Choroid plexus epithelial cell (primary cell): ENCODE results near the gene ATP10A.

Source experiments
- DNase-seq: peaks from one replicate; pipeline ENCODE4 v3.0.0-alpha.2; 2010; ENCODE audit warnings: low read depth
- H3K4me3 ChIP-seq: 2 replicates; pipeline ENCODE4 v1.5.1; 2011; ENCODE audit warnings: low read depth, mild to moderate bottlenecking, control low read depth, low read length, moderate library complexity
- CTCF ChIP-seq: conservative IDR thresholded peaks from 2 replicates; pipeline ENCODE4 v1.5.1; 2011; ENCODE audit warnings: low read depth, mild to moderate bottlenecking, control low read depth, inconsistent platforms, low read length, moderate library complexity

Gene ATP10A

GRCh38 chr15:25770031-25770430, 93.1 kb downstream of the ATP10A start:
- TF ChIP-seq CTCF: no peak
- no peak overlapping the region for H3K4me3 ChIP-seq

GRCh38 chr15:25768271-25768670, 94.9 kb downstream of the ATP10A start:
- TF ChIP-seq CTCF: no peak
- DNase-seq: no peak
- H3K4me3 ChIP-seq: no peak overlapping the region

More at GRCh38 chr15:25770031-25770430, 93.1 kb downstream of the ATP10A start:
- no peak for DNase-seq

GRCh38 chr15:25767356-25768151, 95.6 kb downstream of the ATP10A start:
- no peak overlapping the region for H3K4me3 ChIP-seq
- DNase-seq: no peak
- TF ChIP-seq CTCF: no peak

- no peak overlapping the region for H3K4me3 ChIP-seq
- no peak for DNase-seq
- TF ChIP-seq CTCF: no peak
Measured at GRCh38 chr15:25766417-25766816, 96.7 kb downstream of the ATP10A start.

GRCh38 chr15:25764980-25765735, 98.0 kb downstream of the ATP10A start:
- no peak for DNase-seq
- H3K4me3 ChIP-seq: no peak overlapping the region
- no peak for TF ChIP-seq CTCF

GRCh38 chr15:25763954-25764353, 99.2 kb downstream of the ATP10A start:
- no peak overlapping the region for H3K4me3 ChIP-seq
- no peak for DNase-seq
- no peak for TF ChIP-seq CTCF
